RWPE2 (cell line): Measurements from ENCODE around the gene ADAMTS3.

ENCODE experiments used
- ATAC-seq: fragments of 200-7000 bp; cut with Tn5 transposase; 3 replicates; pipeline ENCODE4 v1.9.1; 2021; ENCODE audit warnings: low read depth
- DNase-seq: peaks from one replicate; pipeline ENCODE4 v3.0.0-alpha.2; 2020; ENCODE audit warnings: low spot score
- H3K27ac ChIP-seq: fragments of 450-650 bp; 2 replicates; pipeline ENCODE4 v1.5.1; 2017; ENCODE audit warnings: mild to moderate bottlenecking; ENCODE audit not compliant: poor library complexity, severe bottlenecking
- H3K27me3 ChIP-seq: fragments of 250-450 bp; sonication (Bioruptor Pico); 2 replicates; pipeline ENCODE4 v1.5.1; 2021; ENCODE audit warnings: mild to moderate bottlenecking, moderate library complexity; ENCODE audit not compliant: insufficient read depth, poor library complexity, severe bottlenecking
- H3K36me3 ChIP-seq: fragments of 250-450 bp; sonication (Bioruptor Pico); 2 replicates; pipeline ENCODE4 v1.5.1; 2020; ENCODE audit warnings: low read depth, mild to moderate bottlenecking, moderate library complexity
- H3K4me1 ChIP-seq: fragments of 250-450 bp; sonication (Bioruptor Pico); 2 replicates; pipeline ENCODE4 v1.5.1; 2021; ENCODE audit warnings: mild to moderate bottlenecking, moderate library complexity; ENCODE audit not compliant: insufficient read depth, poor library complexity, severe bottlenecking
- H3K4me3 ChIP-seq: fragments of 250-450 bp; sonication (Bioruptor Pico); 2 replicates; pipeline ENCODE4 v1.5.1; 2021; ENCODE audit warnings: mild to moderate bottlenecking, moderate library complexity; ENCODE audit not compliant: severe bottlenecking
- H3K9me3 ChIP-seq: fragments of 250-450 bp; sonication (Bioruptor Pico); 2 replicates; pipeline ENCODE4 v1.5.1; 2021; ENCODE audit warnings: mild to moderate bottlenecking, moderate library complexity; ENCODE audit not compliant: severe bottlenecking
- TF ChIP-seq, protein P1 (sequence below): fragments of 450-650 bp; IDR thresholded peaks from one replicate; pipeline ENCODE4 v1.5.1; 2017; ENCODE audit warnings: mild to moderate bottlenecking, moderate library complexity; ENCODE audit not compliant: poor library complexity, severe bottlenecking

The ADAMTS3 gene

DNA sequence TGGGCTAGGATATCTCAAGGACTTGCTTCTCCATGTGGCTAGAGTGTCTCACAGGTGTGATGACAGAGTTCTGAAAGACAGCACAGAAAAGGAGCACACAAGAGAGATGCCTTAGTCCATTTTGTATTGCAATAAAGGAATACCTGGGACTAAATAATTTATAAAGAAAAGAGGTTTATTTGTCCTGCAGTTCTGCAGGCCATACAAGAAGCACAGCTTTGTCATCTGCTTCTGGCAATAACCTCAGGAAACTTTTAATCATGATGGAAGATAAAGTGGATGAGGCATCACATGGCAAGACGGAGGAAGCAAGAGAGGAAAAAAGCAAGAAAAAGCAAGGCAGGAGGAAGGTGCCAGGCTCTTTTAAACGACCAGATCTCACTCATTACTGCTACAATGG, 126.9 kb downstream of the ADAMTS3 start:
- DNase-seq (no peak), ATAC-seq (no peak)
- H3K4me1 ChIP-seq: peaks cover 4% of the 10 kb centered on the region
- no peak overlapping the region for H3K4me3 ChIP-seq
- TF ChIP-seq, protein P1, sequence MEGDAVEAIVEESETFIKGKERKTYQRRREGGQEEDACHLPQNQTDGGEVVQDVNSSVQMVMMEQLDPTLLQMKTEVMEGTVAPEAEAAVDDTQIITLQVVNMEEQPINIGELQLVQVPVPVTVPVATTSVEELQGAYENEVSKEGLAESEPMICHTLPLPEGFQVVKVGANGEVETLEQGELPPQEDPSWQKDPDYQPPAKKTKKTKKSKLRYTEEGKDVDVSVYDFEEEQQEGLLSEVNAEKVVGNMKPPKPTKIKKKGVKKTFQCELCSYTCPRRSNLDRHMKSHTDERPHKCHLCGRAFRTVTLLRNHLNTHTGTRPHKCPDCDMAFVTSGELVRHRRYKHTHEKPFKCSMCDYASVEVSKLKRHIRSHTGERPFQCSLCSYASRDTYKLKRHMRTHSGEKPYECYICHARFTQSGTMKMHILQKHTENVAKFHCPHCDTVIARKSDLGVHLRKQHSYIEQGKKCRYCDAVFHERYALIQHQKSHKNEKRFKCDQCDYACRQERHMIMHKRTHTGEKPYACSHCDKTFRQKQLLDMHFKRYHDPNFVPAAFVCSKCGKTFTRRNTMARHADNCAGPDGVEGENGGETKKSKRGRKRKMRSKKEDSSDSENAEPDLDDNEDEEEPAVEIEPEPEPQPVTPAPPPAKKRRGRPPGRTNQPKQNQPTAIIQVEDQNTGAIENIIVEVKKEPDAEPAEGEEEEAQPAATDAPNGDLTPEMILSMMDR: no peak
- no peaks in the 10 kb centered on the region for H3K27me3 ChIP-seq
- no peaks in the 10 kb centered on the region for H3K9me3 ChIP-seq
- no peaks in the 10 kb centered on the region for H3K36me3 ChIP-seq
- H3K27ac ChIP-seq: no peak overlapping the region

DNA sequence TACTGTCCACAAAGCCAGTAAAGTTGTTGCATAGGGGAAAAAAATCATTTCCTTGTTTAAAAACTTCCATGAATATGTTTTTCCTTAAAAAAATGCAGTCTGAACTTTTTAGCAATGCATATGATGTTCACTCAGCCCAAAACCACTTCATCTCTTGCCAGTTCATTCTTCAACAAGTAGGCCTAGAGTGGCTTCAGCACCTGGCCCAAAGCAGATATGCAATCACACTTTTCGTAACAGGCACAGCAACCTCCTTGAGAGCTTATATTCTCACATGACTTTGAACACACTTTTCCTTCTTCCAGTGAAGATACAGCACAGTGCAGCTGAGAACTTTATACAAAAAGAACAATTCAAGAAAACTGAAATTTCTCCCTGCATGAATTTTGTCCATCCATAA, 128.6 kb downstream of the ADAMTS3 start:
- H3K4me1 ChIP-seq: peaks cover 4% of the 10 kb centered on the region
- no peaks in the 10 kb centered on the region for H3K36me3 ChIP-seq
- no peak overlapping the region for H3K4me3 ChIP-seq
- no peaks in the 10 kb centered on the region for H3K27me3 ChIP-seq
- no peak for ATAC-seq
- TF ChIP-seq, protein P1: no peak
- no peaks in the 10 kb centered on the region for H3K9me3 ChIP-seq
- H3K27ac ChIP-seq: no peak overlapping the region
- no peak for DNase-seq

DNA sequence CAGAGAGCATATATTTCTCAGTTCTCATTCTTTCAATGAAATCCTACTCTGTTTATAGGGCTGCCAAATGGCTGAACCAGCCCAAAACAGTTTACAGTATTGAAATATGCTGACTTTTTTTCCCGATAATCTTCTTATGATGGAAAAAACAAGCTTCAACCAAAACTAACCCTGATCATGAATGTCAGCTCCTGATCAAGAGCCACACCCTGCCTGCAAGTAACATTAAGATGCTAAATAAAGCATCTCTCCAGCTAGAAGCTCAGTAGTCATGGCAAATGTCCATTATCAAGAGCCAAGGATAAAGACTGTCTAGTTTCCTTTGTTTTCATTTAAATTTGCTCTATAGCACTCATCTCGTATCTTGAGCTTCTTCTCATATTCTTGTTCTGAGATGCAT, 136.0 kb downstream of the ADAMTS3 start:
- Histone ChIP-seq H3K36me3 (no peaks in the 10 kb centered on the region), H3K9me3 (no peaks in the 10 kb centered on the region), H3K4me3 (no peak overlapping the region), H3K27me3 (no peaks in the 10 kb centered on the region), H3K27ac (no peak overlapping the region), H3K4me1 (no peaks in the 10 kb centered on the region)
- ATAC-seq (no peak), DNase-seq (no peak)
- TF ChIP-seq, protein P1: no peak

DNA sequence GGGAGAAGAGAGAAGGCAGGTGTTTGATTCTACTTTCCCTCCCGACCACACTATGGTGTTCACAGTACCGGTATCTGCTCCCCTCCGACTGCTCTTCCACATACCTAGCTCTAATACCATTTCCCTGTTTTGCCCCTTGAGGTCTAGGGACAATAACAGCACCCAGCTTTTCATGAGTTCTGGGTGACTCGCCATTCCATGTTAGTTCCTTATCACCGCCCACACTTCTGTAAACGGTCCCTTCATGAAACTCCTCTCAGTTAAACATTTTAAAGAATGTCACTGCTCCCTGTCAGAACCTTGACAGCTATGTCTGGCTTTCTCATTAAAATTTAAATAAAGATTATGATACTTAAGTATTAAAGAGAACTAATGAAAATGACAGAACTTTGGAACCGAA, 136.7 kb downstream of the ADAMTS3 start:
- H3K27me3 ChIP-seq: peaks cover 3% of the 10 kb centered on the region
- H3K4me3 ChIP-seq: no peak overlapping the region
- TF ChIP-seq, protein P1: no peak
- no peak overlapping the region for H3K27ac ChIP-seq
- no peaks in the 10 kb centered on the region for H3K36me3 ChIP-seq
- H3K9me3 ChIP-seq: no peaks in the 10 kb centered on the region
- no peaks in the 10 kb centered on the region for H3K4me1 ChIP-seq
- ATAC-seq: no peak
- DNase-seq: no peak

DNA sequence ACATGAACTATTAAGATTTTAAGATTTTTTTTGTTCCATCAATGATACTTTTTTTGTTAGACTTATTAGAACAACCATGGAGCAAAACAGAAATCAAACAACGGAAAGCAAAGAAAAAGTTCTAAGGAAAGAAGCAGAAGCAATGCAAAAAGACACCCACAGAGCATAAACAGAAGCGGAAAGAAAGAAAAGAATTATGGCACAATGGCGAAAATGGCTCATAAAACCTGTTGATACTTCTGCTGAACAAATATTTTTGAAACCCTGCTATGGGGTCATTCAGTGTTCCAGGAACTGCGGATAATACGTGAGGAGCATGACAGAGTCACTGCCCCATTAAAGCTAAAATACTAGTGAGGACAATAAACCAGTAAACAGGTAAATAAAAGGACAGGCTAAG, 138.0 kb downstream of the ADAMTS3 start:
- ATAC-seq (no peak), DNase-seq (no peak)
- Histone ChIP-seq H3K9me3 (no peaks in the 10 kb centered on the region), H3K36me3 (no peaks in the 10 kb centered on the region), H3K4me3 (no peak overlapping the region), H3K4me1 (no peaks in the 10 kb centered on the region), H3K27me3 (peaks cover 3% of the 10 kb centered on the region), H3K27ac (no peak overlapping the region)
- TF ChIP-seq, protein P1: no peak
